ENCODE measurements around the gene RNF217.
"Not testable (repeated sequence)": the region's sequence is repeated elsewhere in the genome, so short reads cannot be mapped to it uniquely, and the experiment has no call there.

RNF217 gene

GRCh38 chr6:125019918-125020317, 57.7 kb downstream of the RNF217 start:
- DNase-seq = no peak

- no peak for DNase-seq
Observed at GRCh38 chr6:125020385-125020784, 58.1 kb downstream of the RNF217 start.

- DNase-seq = no peak
Observed at GRCh38 chr6:125022391-125022989, 60.3 kb downstream of the RNF217 start.

GRCh38 chr6:125025164-125025854, 63.1 kb downstream of the RNF217 start:
- no peak for DNase-seq

GRCh38 chr6:125027287-125027686, 65.0 kb downstream of the RNF217 start:
- no peak for DNase-seq

GRCh38 chr6:125030969-125031368, 68.7 kb downstream of the RNF217 start:
- no peak for DNase-seq

- no peak for DNase-seq
Observed at GRCh38 chr6:125031385-125031784, 69.1 kb downstream of the RNF217 start.

- not testable (repeated sequence) for DNase-seq
Observed at GRCh38 chr6:125034929-125035328, 72.7 kb downstream of the RNF217 start.

- not testable (repeated sequence) for DNase-seq
Observed at GRCh38 chr6:125036486-125036885, 74.2 kb downstream of the RNF217 start.

GRCh38 chr6:125037827-125038226, 75.6 kb downstream of the RNF217 start:
- no peak for DNase-seq

GRCh38 chr6:125038925-125039324, 76.7 kb downstream of the RNF217 start:
- no peak for DNase-seq

GRCh38 chr6:125041740-125042459, 79.7 kb downstream of the RNF217 start:
- DNase-seq = no peak

GRCh38 chr6:125044066-125044465, 81.8 kb downstream of the RNF217 start:
- DNase-seq = no peak

GRCh38 chr6:125044667-125045066, 82.4 kb downstream of the RNF217 start:
- DNase-seq = no peak

- no peak for DNase-seq
Observed at GRCh38 chr6:125046107-125046925, 84.1 kb downstream of the RNF217 start.

- no peak for DNase-seq
Observed at GRCh38 chr6:125048274-125048673, 86.0 kb downstream of the RNF217 start.

GRCh38 chr6:125050663-125051318, 88.6 kb downstream of the RNF217 start:
- DNase-seq = no peak

- no peak for DNase-seq
Observed at GRCh38 chr6:125053809-125054208, 91.6 kb downstream of the RNF217 start.

- no peak for DNase-seq
Observed at GRCh38 chr6:125054331-125054730, 92.1 kb downstream of the RNF217 start.

GRCh38 chr6:125057392-125058246, 95.4 kb downstream of the RNF217 start:
- no peak for DNase-seq

- no peak for DNase-seq
Observed at GRCh38 chr6:125058546-125058945, 96.3 kb downstream of the RNF217 start.

GRCh38 chr6:125063307-125063706, 101.1 kb downstream of the RNF217 start:
- DNase-seq = no peak
